ENCODE data around the gene CHAMP1. TPM values are rescaled to one million over a fixed set of nuclear protein-coding genes. Genes with fewer than 3 reads are reported as not detected.

Gene CHAMP1, protein sequence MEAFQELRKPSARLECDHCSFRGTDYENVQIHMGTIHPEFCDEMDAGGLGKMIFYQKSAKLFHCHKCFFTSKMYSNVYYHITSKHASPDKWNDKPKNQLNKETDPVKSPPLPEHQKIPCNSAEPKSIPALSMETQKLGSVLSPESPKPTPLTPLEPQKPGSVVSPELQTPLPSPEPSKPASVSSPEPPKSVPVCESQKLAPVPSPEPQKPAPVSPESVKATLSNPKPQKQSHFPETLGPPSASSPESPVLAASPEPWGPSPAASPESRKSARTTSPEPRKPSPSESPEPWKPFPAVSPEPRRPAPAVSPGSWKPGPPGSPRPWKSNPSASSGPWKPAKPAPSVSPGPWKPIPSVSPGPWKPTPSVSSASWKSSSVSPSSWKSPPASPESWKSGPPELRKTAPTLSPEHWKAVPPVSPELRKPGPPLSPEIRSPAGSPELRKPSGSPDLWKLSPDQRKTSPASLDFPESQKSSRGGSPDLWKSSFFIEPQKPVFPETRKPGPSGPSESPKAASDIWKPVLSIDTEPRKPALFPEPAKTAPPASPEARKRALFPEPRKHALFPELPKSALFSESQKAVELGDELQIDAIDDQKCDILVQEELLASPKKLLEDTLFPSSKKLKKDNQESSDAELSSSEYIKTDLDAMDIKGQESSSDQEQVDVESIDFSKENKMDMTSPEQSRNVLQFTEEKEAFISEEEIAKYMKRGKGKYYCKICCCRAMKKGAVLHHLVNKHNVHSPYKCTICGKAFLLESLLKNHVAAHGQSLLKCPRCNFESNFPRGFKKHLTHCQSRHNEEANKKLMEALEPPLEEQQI
- polyA plus RNA-seq (ENCODE audit: insufficient read length), result 40.6 TPM
- long read RNA-seq, donor 1, full-length matches to known transcripts, result 63 of 63 reads
- long read RNA-seq, donor 1, partial matches to known transcripts, result 0 of 63 reads
- long read RNA-seq, donor 1, other reads (novel, unspliced or antisense), result 0 of 63 reads
- long read RNA-seq, donor 2, full-length matches to known transcripts, result 30 of 30 reads
- long read RNA-seq, donor 2, partial matches to known transcripts, result 0 of 30 reads
- long read RNA-seq, donor 2, other reads (novel, unspliced or antisense), result 0 of 30 reads
- long read RNA-seq, donor 3, full-length matches to known transcripts, result 23 of 23 reads
- long read RNA-seq, donor 3, partial matches to known transcripts, result 0 of 23 reads
- long read RNA-seq, donor 3, other reads (novel, unspliced or antisense), result 0 of 23 reads
- long read RNA-seq, donor 4, full-length matches to known transcripts, result 7 of 7 reads
- long read RNA-seq, donor 4, partial matches to known transcripts, result 0 of 7 reads
- long read RNA-seq, donor 4, other reads (novel, unspliced or antisense), result 0 of 7 reads
- long read RNA-seq, donor 5, full-length matches to known transcripts, result 26 of 26 reads
- long read RNA-seq, donor 5, partial matches to known transcripts, result 0 of 26 reads
- long read RNA-seq, donor 5, other reads (novel, unspliced or antisense), result 0 of 26 reads
- long read RNA-seq, donor 6, full-length matches to known transcripts, result 49 of 49 reads
- long read RNA-seq, donor 6, partial matches to known transcripts, result 0 of 49 reads
- long read RNA-seq, donor 6, other reads (novel, unspliced or antisense), result 0 of 49 reads
- long read RNA-seq, donor 7, full-length matches to known transcripts, result 37 of 37 reads
- long read RNA-seq, donor 7, partial matches to known transcripts, result 0 of 37 reads
- long read RNA-seq, donor 7, other reads (novel, unspliced or antisense), result 0 of 37 reads
- long read RNA-seq, donor 8, full-length matches to known transcripts, result 9 of 9 reads
- long read RNA-seq, donor 8, partial matches to known transcripts, result 0 of 9 reads
- long read RNA-seq, donor 8, other reads (novel, unspliced or antisense), result 0 of 9 reads

DNA sequence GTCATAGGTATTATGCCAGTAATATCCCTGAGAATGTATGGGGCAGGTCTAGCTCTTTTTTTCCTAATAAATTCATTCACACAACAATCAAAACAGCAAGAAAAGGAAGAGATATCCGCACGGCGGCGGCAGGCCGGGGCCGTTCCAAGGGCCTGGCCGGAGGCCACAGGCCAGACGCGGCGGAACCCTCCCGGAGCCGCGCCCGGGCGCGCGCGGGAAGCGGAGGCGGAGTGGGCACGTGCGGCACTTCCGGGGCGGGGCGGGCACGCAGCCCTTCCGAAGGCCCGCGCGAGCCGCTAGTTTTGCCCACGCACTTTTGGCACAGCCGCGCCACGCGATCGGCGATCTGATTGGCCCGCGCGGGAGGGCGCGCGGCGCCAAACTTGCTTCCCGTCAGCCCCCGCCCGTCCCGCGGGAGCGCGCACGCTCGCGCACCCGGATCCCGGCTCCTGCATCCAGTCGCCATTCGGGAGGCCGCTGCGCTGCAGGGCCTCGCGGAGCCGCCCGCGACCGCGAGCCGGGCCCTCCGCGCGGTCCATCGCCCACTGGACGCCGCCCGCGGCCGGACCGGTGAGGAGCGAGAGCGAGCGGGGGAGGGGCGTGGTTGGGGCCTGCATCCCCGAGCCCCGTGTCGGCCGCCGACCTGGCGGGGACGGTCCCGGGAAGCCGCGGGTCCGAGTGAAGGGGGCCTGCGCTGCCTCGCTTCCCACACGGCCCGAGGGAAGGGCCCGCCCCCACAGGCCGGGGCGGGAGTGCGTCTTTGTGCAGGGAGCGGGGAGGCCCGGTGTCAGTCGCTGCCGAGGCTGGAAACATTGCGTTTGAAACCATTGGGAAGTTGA, at the start of gene CHAMP1:
CHAMP1 (plus strand) TSS at position 430 of the 839 bp plus-strand sequence. CDS start 9,340 bp downstream, outside the sequence.
- peak; percentile 92 for DNase-seq

GRCh38 chr13:114264886-114265611, 49.3 kb upstream of the CHAMP1 start:
- no peak for DNase-seq

- no peak for DNase-seq
Measured at GRCh38 chr13:114266241-114266640, 48.1 kb upstream of the CHAMP1 start.

- no peak for DNase-seq
Measured at GRCh38 chr13:114268344-114269280, 45.7 kb upstream of the CHAMP1 start.

- DNase-seq, result no peak
Measured at GRCh38 chr13:114269281-114269770, 45.0 kb upstream of the CHAMP1 start.

- DNase-seq, result no peak
Measured at GRCh38 chr13:114272977-114273376, 41.3 kb upstream of the CHAMP1 start.

GRCh38 chr13:114275304-114275703, 39.0 kb upstream of the CHAMP1 start:
- DNase-seq, result no peak

DNA sequence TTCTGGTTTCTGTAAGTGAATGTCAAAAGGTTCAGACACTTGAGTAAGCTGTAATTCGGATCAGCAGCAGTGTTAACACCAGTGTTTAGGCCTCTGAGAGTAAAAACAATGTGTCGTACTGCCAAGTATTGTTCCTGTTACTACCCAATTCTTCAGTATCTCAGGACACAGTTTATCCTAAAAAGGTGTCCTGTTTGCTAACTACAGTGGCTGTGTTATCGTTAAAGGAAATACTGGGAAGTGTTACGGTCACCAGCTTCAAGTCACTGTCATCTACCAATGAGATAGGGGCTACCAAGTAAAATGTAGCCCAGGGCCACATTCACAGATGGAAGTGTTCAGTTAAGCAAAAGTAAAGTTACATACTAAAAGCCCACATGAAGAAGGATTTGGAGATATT, 35.2 kb upstream of the CHAMP1 start:
- no peak for DNase-seq

- DNase-seq, result no peak
Measured at GRCh38 chr13:114279758-114280355, 34.4 kb upstream of the CHAMP1 start.

DNA sequence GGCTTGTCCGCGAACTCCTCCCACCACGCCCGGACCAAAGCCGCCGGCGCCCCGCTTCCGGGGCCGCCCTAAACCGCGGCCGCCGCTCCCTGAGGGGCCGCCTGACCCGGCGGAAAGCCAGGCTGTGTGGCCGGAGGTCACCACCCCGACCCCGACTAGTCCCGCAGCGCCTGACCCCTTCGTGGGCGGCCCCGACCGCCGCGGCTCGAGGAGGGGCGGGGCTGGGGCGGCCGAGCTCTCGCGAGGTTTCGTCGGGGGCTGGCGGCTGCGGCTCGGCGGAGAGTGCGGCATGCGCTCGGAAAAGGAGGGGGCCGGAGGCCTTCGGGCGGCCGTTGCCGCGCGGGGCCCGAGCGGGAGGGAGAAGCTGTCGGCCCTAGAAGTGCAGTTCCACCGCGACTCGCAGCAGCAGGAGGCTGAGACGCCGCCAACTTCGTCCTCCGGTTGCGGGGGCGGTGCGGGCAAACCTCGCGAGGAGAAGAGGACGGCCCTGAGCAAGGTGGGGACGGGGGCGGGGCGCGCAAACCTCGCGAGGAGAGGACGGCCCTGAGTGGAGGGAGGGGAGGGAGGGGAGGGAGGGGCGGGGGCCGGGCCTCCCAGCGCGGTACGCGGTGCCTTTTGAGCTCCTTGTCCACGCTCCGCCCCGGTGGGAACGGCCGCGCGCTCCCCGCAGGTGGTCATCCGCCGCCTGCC, 32.8 kb upstream of the CHAMP1 start, which contains the start of gene UPF3A:
UPF3A (plus strand) TSS at position 251 of the 690 bp plus-strand sequence; CDS start at position 290, 39 bp downstream.
- DNase-seq, result peak; percentile 91

DNA sequence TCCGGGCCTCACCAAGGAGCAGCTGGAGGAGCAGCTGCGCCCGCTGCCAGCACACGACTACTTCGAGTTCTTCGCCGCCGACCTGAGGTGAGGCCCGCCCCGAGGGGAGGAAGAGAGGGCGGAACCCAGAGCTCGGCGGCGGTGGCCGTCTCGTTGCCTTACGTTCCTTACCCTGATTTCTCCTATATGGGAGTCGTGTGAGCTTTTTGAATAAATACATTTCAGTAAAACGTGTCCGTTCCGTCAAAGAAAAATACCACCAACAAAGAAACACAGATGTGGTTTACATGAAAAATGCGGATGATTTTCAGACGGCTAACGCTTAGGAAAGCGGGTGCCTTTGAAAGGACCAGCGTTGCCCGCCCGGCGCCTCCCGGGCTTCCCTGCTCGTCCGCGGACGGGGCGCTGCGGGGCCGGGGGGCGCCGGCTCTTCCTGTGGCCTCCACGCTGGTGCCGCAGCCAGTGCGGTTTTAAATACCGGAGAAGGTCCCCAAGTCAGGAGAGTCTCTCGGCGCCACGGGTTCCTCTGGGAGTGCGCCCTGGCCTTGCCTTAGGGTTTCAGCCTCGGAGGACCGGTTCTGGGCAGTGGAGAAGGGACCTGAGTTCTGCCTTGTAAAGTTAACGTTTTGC, 32.1 kb upstream of the CHAMP1 start:
- peak; percentile 72 for DNase-seq

GRCh38 chr13:114283576-114283975, 30.7 kb upstream of the CHAMP1 start:
- no peak for DNase-seq

DNA sequence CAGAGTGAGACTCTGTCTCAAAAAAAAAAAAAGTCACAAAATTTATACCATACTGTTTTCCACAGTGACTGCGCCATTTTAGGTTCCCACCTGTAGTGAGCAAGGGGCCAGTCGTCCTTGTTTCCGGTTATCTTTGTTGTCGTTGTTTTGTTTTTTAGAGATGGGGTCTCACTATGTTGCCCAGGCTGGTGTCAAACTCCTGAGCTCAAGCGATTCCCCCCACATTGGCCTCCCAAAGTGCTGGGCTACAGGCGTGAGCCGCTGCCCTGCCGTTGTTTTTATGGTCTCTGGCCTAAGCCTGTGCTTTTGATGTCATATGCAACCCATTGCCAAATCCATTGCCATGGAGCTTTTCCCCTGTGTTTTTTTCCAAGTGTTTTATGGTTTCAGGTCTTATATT, 29.6 kb upstream of the CHAMP1 start:
- DNase-seq, result no peak

GRCh38 chr13:114285166-114285808, 29.0 kb upstream of the CHAMP1 start:
- DNase-seq, result no peak

DNA sequence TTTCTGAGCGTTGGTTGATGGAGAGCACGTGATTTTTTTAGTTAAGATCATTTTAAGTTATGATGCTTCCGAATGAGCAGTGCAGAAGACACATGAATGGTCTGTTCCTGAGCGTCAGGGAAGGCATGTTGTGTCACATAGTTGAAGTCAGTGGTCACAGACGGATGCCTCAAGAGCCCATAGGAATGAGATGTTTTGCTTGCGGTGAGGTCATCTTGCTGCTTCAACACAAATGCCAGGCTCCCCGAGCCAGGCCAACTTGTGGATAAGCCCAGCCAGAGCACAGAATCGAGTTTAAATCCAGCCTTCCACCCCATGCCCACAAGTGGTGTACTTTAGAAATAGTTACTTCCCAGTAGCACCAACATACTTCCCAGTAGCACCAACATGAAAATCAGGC, 27.5 kb upstream of the CHAMP1 start:
- no peak for DNase-seq
